Measurements from ENCODE around the gene NCBP2. TPM values are rescaled to one million over a fixed set of nuclear protein-coding genes. Genes with fewer than 3 reads are reported as not detected.

The NCBP2 gene
- total RNA-seq, 1 donor: 43.1 TPM

- no peaks in the 10 kb centered on the region for H3K9me3 ChIP-seq (ENCODE audit: low read depth, low read length)
- H4K20me1 ChIP-seq (ENCODE audit: insufficient read depth, low read length): no peaks in the 10 kb centered on the region
- H3K27ac ChIP-seq (ENCODE audit: low read depth, low read length): no peak overlapping the region
- no peaks in the 10 kb centered on the region for H3K27me3 ChIP-seq (ENCODE audit: insufficient read depth, low read length)
- H3K4me1 ChIP-seq (ENCODE audit: insufficient read depth, low read length): no peaks in the 10 kb centered on the region
- no peak for DNase-seq (ENCODE audit: insufficient read length, low spot score, missing footprints)
- H3K36me3 ChIP-seq (ENCODE audit: insufficient read depth, low read length): peaks cover 21% of the 10 kb centered on the region
- H2AFZ ChIP-seq (ENCODE audit: low read length): no peak overlapping the region
- TF ChIP-seq CTCF (IDR thresholded peaks at IDR 0.05; ENCODE audit: extremely low read depth, low read depth, low read length): no peak
- no peaks in the 10 kb centered on the region for H3K79me2 ChIP-seq (ENCODE audit: insufficient read depth, low read length)
- no peak overlapping the region for H3K4me3 ChIP-seq (ENCODE audit: insufficient read depth, low read length)
- no peak overlapping the region for H3K4me2 ChIP-seq (ENCODE audit: insufficient read depth, low read length)
These were observed 27.0 kb downstream of the NCBP2 start for GRCh38 chr3:196915375-196915774.

- no peaks in the 10 kb centered on the region for H3K4me1 ChIP-seq (ENCODE audit: insufficient read depth, low read length)
- no peak overlapping the region for H2AFZ ChIP-seq (ENCODE audit: low read length)
- TF ChIP-seq CTCF (IDR thresholded peaks at IDR 0.05; ENCODE audit: extremely low read depth, low read depth, low read length): no peak
- H3K4me3 ChIP-seq (ENCODE audit: insufficient read depth, low read length): no peak overlapping the region
- H3K4me2 ChIP-seq (ENCODE audit: insufficient read depth, low read length): no peak overlapping the region
- no peak for DNase-seq (ENCODE audit: insufficient read length, low spot score, missing footprints)
- H3K36me3 ChIP-seq (ENCODE audit: insufficient read depth, low read length): peaks cover 21% of the 10 kb centered on the region
- H3K79me2 ChIP-seq (ENCODE audit: insufficient read depth, low read length): no peaks in the 10 kb centered on the region
- H3K27me3 ChIP-seq (ENCODE audit: insufficient read depth, low read length): no peaks in the 10 kb centered on the region
- no peaks in the 10 kb centered on the region for H4K20me1 ChIP-seq (ENCODE audit: insufficient read depth, low read length)
- H3K9me3 ChIP-seq (ENCODE audit: low read depth, low read length): no peaks in the 10 kb centered on the region
- H3K27ac ChIP-seq (ENCODE audit: low read depth, low read length): no peak overlapping the region
These were observed 27.5 kb downstream of the NCBP2 start for GRCh38 chr3:196914866-196915265.

GRCh38 chr3:196903740-196904139 is 38.6 kb downstream of the NCBP2 start:
- H3K27ac ChIP-seq (ENCODE audit: low read depth, low read length): no peak overlapping the region
- no peak overlapping the region for H3K4me3 ChIP-seq (ENCODE audit: insufficient read depth, low read length)
- no peaks in the 10 kb centered on the region for H3K9me3 ChIP-seq (ENCODE audit: low read depth, low read length)
- TF ChIP-seq CTCF (IDR thresholded peaks at IDR 0.05; ENCODE audit: extremely low read depth, low read depth, low read length): no peak
- no peaks in the 10 kb centered on the region for H3K4me1 ChIP-seq (ENCODE audit: insufficient read depth, low read length)
- H3K4me2 ChIP-seq (ENCODE audit: insufficient read depth, low read length): no peak overlapping the region
- no peak overlapping the region for H2AFZ ChIP-seq (ENCODE audit: low read length)
- peaks cover 62% of the 10 kb centered on the region for H3K36me3 ChIP-seq (ENCODE audit: insufficient read depth, low read length)
- DNase-seq (ENCODE audit: insufficient read length, low spot score, missing footprints): no peak
- H4K20me1 ChIP-seq (ENCODE audit: insufficient read depth, low read length): no peaks in the 10 kb centered on the region
- H3K79me2 ChIP-seq (ENCODE audit: insufficient read depth, low read length): no peaks in the 10 kb centered on the region
- no peaks in the 10 kb centered on the region for H3K27me3 ChIP-seq (ENCODE audit: insufficient read depth, low read length)

- no peaks in the 10 kb centered on the region for H3K9me3 ChIP-seq (ENCODE audit: low read depth, low read length)
- H3K27ac ChIP-seq (ENCODE audit: low read depth, low read length): no peak overlapping the region
- no peak overlapping the region for H3K4me2 ChIP-seq (ENCODE audit: insufficient read depth, low read length)
- no peak overlapping the region for H2AFZ ChIP-seq (ENCODE audit: low read length)
- no peak for TF ChIP-seq CTCF (IDR thresholded peaks at IDR 0.05; ENCODE audit: extremely low read depth, low read depth, low read length)
- H3K36me3 ChIP-seq (ENCODE audit: insufficient read depth, low read length): peaks cover 53% of the 10 kb centered on the region
- peaks cover 6% of the 10 kb centered on the region for H3K79me2 ChIP-seq (ENCODE audit: insufficient read depth, low read length)
- no peaks in the 10 kb centered on the region for H3K4me1 ChIP-seq (ENCODE audit: insufficient read depth, low read length)
- no peak overlapping the region for H3K4me3 ChIP-seq (ENCODE audit: insufficient read depth, low read length)
- H4K20me1 ChIP-seq (ENCODE audit: insufficient read depth, low read length): peaks cover 6% of the 10 kb centered on the region
- no peak for DNase-seq (ENCODE audit: insufficient read length, low spot score, missing footprints)
- no peaks in the 10 kb centered on the region for H3K27me3 ChIP-seq (ENCODE audit: insufficient read depth, low read length)
These were observed 40.0 kb downstream of the NCBP2 start for GRCh38 chr3:196902296-196902695.

Data from osteoblast (primary cell).